HG02798 (cell line): ENCODE measurements around the gene CYP2A6.
"Not testable (repeated sequence)": the region's sequence is repeated elsewhere in the genome, so short reads cannot be mapped to it uniquely, and the experiment has no call there.

Experiments used
- ATAC-seq: cut with Tn5 transposase; IDR thresholded peaks from one replicate; pipeline ENCODE4 v1.9.1; 2021; ENCODE audit warnings: mild to moderate bottlenecking; ENCODE audit not compliant: unreplicated experiment, poor library complexity

Gene CYP2A6

DNA sequence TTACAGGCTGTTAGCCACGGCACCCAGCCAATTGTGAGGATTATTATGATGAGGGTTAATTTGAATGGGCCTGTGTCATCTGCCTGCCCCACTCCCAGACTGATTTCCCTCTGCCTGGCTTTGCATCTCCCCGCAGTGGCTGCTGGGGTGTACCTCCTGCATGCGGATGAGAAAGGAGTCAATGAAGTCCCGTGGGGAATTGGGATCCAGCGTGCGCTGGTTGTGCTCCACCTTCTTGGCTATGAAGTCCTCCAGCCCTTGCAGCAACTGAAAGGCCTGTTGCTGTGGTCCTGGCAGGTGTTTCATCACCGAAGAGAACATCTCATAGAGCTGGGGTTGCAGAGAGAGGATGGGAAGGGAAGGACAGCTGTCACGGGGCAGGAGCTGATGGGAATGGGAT lies 3.5 kb downstream of the CYP2A6 start:
- ATAC-seq, result not testable (repeated sequence)

DNA sequence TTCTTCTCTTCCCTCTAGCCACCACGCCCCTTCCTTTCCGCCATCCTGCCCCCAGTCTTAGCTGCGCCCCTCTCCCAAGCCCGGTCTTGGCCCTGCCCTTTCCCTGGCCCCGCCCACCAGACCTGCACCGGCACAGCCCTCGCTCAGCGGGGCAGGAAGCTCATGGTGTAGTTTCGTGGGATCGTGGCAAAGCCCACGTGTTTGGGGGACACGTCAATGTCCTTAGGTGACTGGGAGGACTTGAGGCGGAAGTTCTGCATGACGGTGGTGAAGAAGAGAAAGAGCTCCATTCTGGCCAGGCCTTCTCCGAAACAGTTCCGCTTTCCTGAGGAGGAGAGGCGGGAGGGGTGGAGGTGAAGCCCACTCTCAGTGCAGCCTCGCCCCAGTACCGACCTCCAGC lies 6.6 kb downstream of the CYP2A6 start:
- ATAC-seq, result not testable (repeated sequence)

DNA sequence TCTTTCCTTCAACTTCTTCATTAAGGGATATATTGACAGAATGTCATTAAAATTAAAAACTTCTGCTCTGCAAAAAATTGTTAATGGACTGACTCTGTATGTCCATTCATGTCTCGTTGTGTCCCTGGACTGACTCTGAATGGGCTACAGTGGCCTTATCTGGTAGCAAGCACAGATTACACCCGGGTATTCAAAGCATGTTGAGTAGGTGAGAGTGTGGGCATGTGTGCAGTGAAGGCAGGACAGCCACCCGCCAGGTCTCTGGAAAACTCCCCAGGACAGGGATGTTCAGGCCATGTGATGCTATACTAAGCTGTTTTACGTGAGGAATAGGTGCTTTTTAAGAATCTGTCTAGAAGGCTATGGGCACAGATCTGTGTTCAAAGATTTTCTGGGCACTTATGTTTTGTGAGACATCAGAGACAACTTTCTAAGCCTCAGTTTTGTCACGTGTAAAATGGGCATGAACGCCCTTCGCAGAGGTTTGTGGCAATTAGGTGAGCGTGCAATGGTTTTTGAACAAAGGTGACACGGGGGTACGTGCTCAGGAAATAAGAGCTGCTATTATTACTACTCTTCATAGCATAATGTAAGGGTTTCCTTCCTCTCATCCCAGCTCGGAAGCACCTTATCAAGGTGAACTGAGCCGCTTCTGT lies 7.1 kb downstream of the CYP2A6 start:
- not testable (repeated sequence) for ATAC-seq

DNA sequence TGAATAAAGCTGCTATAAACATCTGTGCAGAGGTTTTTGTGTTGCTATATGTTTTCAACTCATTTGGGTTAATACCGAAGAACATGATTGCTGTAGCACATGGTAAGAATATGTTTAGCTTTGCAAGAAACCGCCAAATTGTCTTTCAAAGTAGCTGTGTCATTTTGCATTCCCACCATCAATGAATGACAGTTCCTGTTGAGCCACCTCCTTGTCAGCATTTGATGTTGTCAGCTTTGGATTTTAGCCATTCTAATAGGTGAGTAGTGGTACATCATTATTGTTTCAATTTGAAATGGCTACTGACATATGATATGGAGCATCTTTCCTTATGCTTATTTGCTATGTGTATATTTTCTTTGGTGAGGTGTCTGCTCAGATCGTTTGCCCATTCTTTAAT lies 8.2 kb downstream of the CYP2A6 start:
- ATAC-seq, result not testable (repeated sequence)

DNA sequence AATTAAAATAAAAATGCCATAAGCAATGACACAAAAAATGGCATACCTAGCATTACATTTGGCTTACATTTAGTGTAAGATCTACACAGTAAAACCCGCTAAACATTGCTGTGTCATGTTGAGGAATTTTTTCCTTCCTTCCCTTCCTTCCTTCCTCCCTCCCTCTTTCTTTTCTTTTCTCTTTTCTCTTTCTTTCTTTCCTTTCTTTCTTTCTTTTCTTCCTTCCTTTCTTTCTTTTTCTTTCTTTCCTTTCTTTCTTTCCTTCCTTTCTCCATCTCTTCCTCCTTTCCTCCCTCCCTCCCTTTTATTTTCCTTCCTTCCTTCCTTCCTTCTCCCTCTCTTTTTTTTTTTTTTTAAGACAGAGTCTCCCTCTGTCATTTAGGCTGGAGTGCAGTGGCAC lies 11.8 kb downstream of the CYP2A6 start:
- ATAC-seq, result not testable (repeated sequence)

DNA sequence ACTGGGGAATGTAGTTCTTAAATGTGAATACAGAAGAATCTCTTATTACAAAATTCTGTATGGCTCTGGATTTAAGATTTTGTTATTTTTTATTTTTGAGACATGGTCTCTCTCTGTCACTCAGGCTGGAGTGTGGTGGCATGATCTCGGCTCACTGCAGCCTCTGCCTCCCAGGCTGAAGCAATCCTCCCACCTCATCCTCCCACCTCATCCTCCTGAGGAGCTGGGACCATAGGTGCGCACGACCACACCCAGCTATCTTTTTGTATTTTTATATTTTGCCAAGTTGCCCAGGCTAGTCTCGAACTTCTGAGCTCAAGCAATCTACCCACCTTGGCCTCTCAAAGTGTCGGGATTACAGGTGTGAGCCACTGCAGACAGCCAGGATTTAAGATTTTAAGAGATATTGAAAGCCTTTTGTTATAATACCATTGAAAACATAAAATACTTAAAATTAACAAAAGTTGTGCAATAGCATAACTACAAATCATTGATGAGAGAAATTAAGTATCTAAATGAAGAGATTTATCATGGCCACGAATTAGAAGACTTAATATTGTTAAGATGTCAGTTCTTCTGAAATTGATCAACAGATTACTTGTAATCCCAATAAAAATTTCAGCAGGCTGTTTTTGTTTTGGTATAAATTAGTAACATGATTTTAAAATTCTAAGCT lies 13.4 kb downstream of the CYP2A6 start:
- ATAC-seq, result no peak

DNA sequence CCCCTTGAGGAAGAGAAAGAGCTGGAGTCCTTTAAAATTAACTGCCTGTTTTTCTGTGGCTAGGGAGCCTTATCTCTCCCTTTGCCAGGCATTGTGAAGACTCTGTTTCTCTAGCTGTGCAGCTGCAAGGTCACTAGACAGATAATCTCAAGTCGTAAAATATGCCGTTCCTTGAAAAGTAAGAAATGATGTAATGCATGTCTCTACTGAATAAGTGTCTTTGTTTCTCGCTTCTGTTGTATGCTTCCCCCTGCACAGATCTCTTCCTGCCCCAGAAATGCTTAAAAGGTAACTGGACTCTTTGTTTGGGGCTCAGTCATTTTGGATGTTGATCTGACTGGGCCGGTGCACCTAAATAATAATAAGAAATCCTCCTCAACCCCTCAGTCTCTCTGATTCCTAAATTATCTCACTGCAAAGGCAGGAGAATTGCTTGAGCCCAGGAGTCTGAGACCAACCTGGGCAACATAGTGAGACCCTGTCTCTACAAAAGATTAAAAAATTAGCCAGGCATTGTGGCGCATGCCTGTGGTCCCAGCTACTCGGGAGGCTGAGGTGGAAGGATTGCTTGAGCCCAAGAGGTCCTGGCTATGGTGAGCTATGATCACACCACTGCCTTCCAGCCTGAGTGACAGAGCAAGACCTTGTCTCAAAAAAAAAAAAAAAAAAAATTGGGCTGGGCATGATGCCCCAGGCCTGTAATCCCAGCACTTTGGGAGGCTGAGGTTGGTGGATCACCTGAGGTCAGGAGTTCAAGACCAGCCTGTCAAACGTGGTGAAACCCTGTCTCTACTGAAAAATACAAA lies 16.3 kb downstream of the CYP2A6 start:
- not testable (repeated sequence) for ATAC-seq

DNA sequence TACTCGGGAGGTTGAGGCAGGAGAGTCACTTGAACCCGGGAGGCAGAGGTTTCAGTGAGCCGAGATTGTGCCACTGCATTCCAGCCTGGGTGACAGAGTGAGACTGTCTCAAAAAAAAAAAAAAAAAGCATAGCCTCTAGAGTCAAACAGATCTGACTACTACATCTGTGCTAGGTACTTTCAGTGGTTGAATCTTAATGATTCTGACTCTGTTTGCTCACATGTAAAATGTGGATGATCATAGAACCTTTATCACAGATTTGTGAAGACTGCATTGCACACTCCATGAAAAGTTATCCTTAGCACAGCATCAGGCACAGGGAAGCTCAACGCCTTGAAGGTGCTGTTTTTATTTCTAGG lies 17.8 kb downstream of the CYP2A6 start:
- ATAC-seq, result not testable (repeated sequence)

DNA sequence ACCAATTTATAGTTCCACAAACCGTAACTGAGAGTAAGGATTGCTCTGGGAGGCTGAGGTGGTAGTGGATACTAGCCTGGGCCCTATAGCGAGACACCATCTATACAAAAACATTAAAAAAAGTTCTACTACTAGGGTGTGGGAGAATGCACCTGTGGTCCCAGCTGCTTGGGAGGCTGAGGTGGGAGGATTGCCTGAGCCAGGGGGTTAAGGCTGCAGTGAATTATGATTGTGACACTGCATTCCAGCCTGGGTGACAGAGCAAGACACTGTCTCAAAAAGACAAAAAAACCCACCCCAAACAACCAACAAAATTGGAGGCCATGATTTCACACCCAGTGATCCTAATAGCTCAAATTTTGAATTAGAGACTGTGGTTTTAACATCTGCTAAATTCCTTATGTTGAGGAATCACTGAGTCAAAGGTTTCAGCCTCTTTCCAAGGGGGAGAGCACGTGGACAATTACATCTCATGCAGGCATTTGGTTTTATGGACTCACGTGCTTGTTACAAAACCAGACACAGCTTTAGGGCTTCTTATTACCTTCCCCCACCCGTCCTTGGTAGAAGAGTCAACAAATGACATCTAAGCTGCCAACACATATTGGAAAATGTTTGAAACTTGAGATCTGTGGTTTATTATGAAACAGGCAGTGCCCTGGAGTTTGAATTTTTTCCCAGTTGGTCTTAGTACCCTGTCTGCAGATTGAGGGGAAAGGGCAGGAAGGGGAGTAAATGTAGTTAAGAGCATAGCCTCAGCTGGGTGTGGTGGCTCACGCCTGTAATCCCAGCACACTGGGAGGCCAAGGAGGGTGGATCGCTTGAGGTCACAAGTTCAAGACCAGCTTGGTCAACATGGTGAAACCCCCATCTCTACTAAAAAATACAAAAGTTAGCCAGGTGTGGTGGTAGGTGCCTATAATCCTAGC lies 18.5 kb downstream of the CYP2A6 start:
- ATAC-seq, result no peak

DNA sequence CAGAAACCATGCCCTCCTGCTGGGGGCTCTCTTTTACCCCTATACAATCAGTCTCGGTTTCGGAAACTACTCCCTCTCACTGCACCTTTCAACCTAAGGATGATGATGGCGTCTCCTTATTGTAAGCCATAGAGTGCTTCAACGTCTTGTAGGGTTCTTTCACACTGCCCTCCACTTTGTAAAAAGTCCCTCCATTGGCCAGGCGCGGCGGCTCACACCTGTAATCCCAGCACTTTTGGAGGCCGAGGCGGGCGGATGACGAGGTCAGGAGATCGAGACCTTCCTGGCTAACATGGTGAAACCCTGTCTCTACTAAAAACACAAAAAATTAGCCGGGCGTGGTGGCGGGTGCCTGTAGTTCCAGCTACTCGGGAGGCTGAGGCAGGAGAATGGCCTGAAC lies 19.5 kb downstream of the CYP2A6 start:
- ATAC-seq, result not testable (repeated sequence)

DNA sequence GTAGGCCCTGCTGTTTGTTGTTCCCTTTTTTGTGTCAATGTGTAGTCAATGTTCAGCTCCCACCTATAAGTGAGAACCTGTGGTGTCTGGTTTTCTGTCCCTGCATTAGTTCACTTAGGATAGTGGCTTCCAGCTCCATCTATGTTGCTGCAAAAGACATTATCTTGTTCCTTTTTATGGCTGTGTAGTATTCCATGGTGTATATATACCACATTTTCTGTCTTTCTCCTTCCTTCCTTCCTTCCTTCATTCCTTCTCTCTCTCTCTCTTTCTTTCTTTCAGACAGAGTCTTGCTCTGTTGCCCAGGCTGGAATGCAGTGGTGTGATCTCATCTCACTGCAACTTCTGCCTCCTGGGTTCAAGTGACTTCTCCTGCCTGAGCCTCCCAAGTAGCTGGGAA lies 21.0 kb downstream of the CYP2A6 start:
- ATAC-seq, result no peak

DNA sequence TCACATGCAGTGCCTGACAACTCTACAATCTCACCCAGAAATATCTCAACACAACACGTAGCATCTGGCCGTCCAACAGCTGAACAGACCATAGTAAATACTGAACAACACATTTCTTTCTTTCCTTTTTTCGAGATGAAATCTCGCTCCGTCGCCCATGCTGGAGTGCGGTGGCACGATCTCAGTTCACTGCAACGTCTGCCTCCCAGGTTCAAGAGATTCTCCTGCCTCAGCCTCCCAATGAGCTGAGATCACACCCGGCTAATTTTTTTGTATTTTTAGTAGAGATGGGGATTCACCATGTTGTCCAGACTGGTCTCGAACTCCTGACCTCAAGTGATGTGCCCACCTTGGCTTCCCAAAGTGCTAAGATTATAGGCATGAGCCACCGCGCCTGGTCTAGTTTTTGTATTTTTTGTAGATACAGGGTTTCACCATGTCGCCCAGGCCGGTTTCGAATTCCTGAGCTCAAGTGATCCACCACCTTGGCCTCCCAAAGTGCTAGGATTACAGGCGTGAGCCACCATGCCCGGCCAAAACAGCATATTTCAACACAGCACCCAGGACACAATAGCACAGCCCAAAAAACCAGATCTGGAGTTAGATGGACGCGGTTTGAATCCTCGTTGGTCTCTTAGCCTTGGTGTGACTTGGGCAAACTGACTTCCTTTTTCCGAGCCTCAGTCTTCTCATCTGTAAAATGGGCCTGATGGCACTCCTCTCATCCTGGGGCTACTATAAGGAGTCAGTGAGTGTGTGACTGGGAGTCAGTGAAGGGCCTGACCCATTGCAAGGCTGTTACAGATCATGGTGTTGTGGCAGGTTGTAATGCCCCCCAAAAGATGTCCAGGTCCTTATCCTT lies 22.6 kb downstream of the CYP2A6 start:
- no peak for ATAC-seq

DNA sequence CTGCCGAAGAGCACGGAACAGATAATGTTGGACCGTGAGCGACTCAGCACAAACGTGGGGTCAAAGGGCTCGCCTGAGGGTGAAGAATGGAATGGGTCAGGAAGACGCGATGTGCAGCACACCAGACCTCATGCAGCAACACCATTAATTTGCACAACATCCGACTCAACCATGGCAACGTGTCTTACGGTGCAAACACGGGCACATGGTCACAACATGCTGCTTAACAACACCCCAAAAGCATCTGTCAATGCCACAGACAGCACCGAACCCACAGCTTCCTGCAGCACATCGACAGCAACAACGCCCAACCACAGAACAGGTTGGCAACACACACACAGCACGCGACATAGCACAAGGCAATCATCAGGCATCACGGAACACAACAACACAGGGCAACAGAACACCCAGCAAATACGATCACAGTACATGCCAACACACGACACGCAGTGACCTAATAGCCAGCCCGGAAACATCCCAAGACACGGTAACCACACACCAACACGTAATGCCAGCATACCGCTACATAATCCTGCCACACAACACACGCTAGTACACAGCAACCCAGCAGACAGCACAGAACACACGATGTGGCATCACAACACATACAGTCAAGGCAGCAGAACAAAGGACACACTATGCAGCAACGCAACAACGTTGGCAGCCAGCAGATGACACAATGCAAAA lies 23.4 kb downstream of the CYP2A6 start:
- not testable (repeated sequence) for ATAC-seq

DNA sequence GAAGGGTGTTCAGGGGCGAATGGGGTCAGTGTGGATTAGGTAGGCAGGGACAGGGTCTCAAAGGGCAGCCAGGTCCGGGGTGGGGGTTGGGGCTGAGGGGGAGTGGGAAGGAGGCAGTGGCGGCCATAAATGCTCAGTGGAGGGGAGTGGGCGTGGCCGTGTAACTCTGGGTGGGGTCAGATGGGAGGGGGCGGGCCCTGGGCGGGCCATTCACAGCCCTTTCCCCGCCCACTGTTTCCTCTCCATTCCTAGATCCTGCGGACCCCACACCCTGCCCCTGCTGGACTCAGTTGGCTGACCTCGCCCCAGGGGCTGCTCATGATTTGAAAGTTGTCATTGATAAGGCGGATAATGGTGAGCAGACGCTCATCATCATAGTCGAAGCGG lies 23.9 kb downstream of the CYP2A6 start:
- ATAC-seq, result not testable (repeated sequence)

DNA sequence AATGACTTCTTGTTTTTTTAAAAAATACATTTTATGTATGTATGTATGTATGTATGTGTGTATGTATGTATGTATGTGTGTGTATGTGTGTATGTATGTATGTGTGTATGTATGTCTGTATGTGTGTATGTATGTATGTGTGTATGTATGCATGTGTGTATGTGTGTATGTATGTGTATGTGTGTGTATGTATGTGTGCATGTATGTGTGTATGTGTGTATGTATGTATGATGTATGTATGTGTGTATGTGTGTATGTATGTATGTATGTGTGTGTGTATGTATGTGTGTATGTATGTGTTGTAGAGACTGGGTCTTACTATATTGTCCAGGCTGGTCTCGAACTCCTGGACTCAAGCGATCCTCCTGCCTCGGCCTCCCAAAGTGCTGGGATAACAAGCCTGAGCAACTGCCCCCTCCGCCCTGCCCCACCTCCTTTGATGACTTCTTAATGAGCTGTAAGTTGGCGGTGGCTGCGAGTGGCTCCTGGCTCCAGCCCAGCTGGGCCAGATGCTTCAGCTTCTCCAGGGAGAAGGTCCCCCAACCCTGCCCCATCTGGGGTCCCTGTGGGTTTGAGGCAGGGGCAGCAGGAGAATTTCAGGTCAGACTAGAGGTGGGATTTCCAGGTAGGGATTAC lies 24.7 kb downstream of the CYP2A6 start:
- ATAC-seq, result not testable (repeated sequence)

DNA sequence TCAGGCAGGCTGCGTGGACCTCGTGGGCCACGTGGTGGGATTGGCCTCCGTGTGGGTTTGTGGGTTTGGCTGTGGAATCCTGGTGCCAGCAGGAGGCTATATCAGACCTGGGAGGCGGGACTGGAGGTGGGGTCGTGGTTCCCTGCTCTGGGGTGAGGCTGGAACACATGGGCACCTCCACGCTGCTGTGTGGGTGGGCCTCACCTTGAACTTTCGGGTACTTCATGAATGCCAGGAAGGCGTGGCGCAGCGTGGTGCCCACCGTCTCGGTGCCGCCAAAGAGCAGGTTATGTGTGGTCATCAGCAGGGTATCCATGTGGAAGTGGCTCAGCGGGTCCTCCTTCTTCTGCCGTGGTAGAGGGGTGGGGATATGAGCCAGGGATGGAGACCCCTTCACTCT lies 25.3 kb downstream of the CYP2A6 start:
- ATAC-seq, result not testable (repeated sequence)

DNA sequence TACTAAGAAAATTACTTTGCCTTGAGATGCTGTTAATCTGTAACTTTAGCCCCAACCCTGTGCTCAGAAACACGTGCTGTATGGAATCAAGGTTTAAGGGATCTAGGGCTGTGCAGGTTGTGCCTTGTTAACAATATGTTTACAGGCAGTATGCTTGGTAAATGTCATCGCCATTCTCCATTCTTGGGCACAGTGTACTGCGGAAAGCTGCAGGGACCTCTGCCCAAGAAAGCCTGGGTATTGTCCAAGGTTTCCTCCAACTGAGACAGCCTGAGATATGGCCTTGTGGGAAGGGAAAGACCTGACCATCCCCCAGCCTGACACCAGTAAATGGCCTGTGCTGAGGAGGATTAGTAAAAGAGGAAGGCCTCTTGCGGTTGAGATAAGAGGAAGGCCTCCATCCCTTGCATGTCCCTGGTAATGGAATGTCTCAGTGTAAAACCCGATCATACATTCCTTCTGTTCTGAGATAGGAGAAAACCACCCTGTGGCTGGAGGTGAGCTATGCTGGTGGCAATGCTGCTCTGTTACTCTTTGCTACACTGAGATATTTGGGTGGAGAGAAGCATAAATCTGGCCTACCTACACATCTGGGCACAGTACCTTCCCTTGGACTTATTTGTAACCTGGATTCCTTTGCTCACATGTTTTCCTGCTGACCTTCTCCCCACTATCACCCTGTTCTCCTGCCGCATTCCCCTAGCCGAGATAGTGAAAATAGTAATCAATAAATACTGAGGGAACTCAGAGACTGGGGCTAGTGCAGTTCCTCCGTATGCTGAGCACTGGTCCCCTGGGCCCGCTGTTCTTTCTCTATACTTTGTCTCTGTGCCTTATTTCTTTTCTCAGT lies 27.3 kb downstream of the CYP2A6 start:
- ATAC-seq, result not testable (repeated sequence)
